WTC11 (cell line): ENCODE measurements around the gene KSR2. TPM values are rescaled to one million over a fixed set of nuclear protein-coding genes. Genes with fewer than 3 reads are reported as not detected.
A peak's percentile ranks its signal among the peaks of the same experiment; 100 is the strongest.

Experiments used
- ATAC-seq: fragments of 200-7000 bp; cut with Tn5 transposase; 2 replicates; pipeline ENCODE4 v1.10.0; 2021; ENCODE audit warnings: mild to moderate bottlenecking, moderate library complexity
- Bru-seq: library from RNA; stranded (reverse); fragments of 400-500 nt; gene quantifications from one replicate; lab custom pipeline; 2021; lab: Mats Ljungman, UMichigan
- CTCF ChIA-PET: fragments of 300-600 bp; sonication (Branson Sonifier 250); formaldehyde crosslinking; loops from one replicate; lab custom pipeline; 2021; ENCODE audit warnings: antibody characterized with exemption; lab: Charles Lee
- POLR2A ChIA-PET: fragments of 350-600 bp; sonication (Branson Sonifier 250); formaldehyde crosslinking; loops from one replicate; lab custom pipeline; 2021; ENCODE audit warnings: antibody characterized with exemption; lab: Charles Lee
- DNase-seq: peaks from one replicate; pipeline ENCODE4 v3.0.0; 2021; ENCODE audit warnings: low spot score
- H3K27ac Mint-ChIP-seq: 2 replicates; pipeline ENCODE4 v1.8.0; 2021; ENCODE audit warnings: mixed read lengths
- H3K27me3 Mint-ChIP-seq: 2 replicates; pipeline ENCODE4 v1.8.0; 2021; ENCODE audit warnings: low read depth, mild to moderate bottlenecking, moderate library complexity, mixed read lengths
- H3K36me3 Mint-ChIP-seq: 2 replicates; pipeline ENCODE4 v1.8.0; 2021; ENCODE audit warnings: mixed read lengths
- H3K4me1 Mint-ChIP-seq: 2 replicates; pipeline ENCODE4 v1.8.0; 2022; ENCODE audit warnings: mixed read lengths
- H3K4me3 Mint-ChIP-seq: 2 replicates; pipeline ENCODE4 v1.8.0; 2021; ENCODE audit warnings: mild to moderate bottlenecking, moderate library complexity, mixed read lengths
- H3K9me3 Mint-ChIP-seq: 2 replicates; pipeline ENCODE4 v1.8.0; 2021; ENCODE audit warnings: mixed read lengths
- AFF4 ChIP-seq: sonication (generic); formaldehyde crosslinking; IDR thresholded peaks from 2 replicates; pipeline ENCODE4 v1.8.1; 2023; ENCODE audit warnings: mild to moderate bottlenecking, missing genetic modification reagents, borderline replicate concordance
- CREM ChIP-seq: sonication (generic); formaldehyde crosslinking; IDR thresholded peaks from 2 replicates; pipeline ENCODE4 v1.8.1; 2022; ENCODE audit warnings: mild to moderate bottlenecking, missing genetic modification reagents, moderate library complexity
- EMX1 ChIP-seq: fragments of 250-450 bp; sonication (Bioruptor Pico); IDR thresholded peaks from 2 replicates; pipeline ENCODE4 v1.8.0; 2021; ENCODE audit warnings: mild to moderate bottlenecking
- ESRRA ChIP-seq: sonication (generic); formaldehyde crosslinking; IDR thresholded peaks from 2 replicates; pipeline ENCODE4 v1.8.1; 2022; ENCODE audit warnings: mild to moderate bottlenecking, missing genetic modification reagents, borderline replicate concordance
- ETV6 ChIP-seq: sonication (generic); formaldehyde crosslinking; IDR thresholded peaks from 2 replicates; pipeline ENCODE4 v1.8.1; 2022; ENCODE audit warnings: mild to moderate bottlenecking, missing genetic modification reagents
- FOXP4 ChIP-seq: sonication (generic); formaldehyde crosslinking; IDR thresholded peaks from 2 replicates; pipeline ENCODE4 v1.8.0; 2022; ENCODE audit warnings: mild to moderate bottlenecking, missing genetic modification reagents
- HMGXB4 ChIP-seq: sonication (generic); formaldehyde crosslinking; IDR thresholded peaks from 2 replicates; pipeline ENCODE4 v1.8.1; 2023; ENCODE audit warnings: mild to moderate bottlenecking, moderate library complexity, missing genetic modification reagents
- JUN ChIP-seq: sonication (generic); formaldehyde crosslinking; IDR thresholded peaks from 2 replicates; pipeline ENCODE4 v1.8.0; 2023; ENCODE audit warnings: mild to moderate bottlenecking, missing genetic modification reagents
- MAX ChIP-seq: sonication (generic); formaldehyde crosslinking; IDR thresholded peaks from 2 replicates; pipeline ENCODE4 v1.8.0; 2022; ENCODE audit warnings: mild to moderate bottlenecking, missing genetic modification reagents
- SP1 ChIP-seq: sonication (generic); formaldehyde crosslinking; conservative IDR thresholded peaks from 2 replicates; pipeline ENCODE4 v1.8.1; 2022; ENCODE audit warnings: missing genetic modification reagents
- TCF7 ChIP-seq: sonication (generic); formaldehyde crosslinking; IDR thresholded peaks from 2 replicates; pipeline ENCODE4 v1.8.0; 2022; ENCODE audit warnings: mild to moderate bottlenecking, low read depth, missing genetic modification reagents, moderate library complexity
- TP53 ChIP-seq: sonication (generic); formaldehyde crosslinking; IDR thresholded peaks from 2 replicates; pipeline ENCODE4 v1.8.1; 2023; ENCODE audit warnings: mild to moderate bottlenecking, missing genetic modification reagents
- ZBTB43 ChIP-seq: sonication (generic); formaldehyde crosslinking; IDR thresholded peaks from 2 replicates; pipeline ENCODE4 v1.8.1; 2023; ENCODE audit warnings: mild to moderate bottlenecking, missing genetic modification reagents
- ZMAT4 ChIP-seq: fragments of 250-450 bp; sonication (Bioruptor Pico); IDR thresholded peaks from 2 replicates; pipeline ENCODE4 v1.9.0; 2021; ENCODE audit warnings: mild to moderate bottlenecking
- ZNF138 ChIP-seq: sonication (generic); formaldehyde crosslinking; conservative IDR thresholded peaks from 2 replicates; pipeline ENCODE4 v1.8.1; 2022; ENCODE audit warnings: mild to moderate bottlenecking, moderate library complexity, missing genetic modification reagents
- ZNF232 ChIP-seq: sonication (generic); formaldehyde crosslinking; IDR thresholded peaks from 2 replicates; pipeline ENCODE4 v1.8.0; 2022; ENCODE audit warnings: mild to moderate bottlenecking, missing genetic modification reagents
- ZNF263 ChIP-seq: sonication (generic); formaldehyde crosslinking; IDR thresholded peaks from 2 replicates; pipeline ENCODE4 v1.8.1; 2022; ENCODE audit warnings: low read depth, mild to moderate bottlenecking, moderate library complexity, missing genetic modification reagents
- ZNF317 ChIP-seq: sonication (generic); formaldehyde crosslinking; IDR thresholded peaks from 2 replicates; pipeline ENCODE4 v1.8.1; 2023; ENCODE audit warnings: low read depth, mild to moderate bottlenecking, moderate library complexity, missing genetic modification reagents, borderline replicate concordance
- ZNF416 ChIP-seq: fragments of 250-450 bp; sonication (Bioruptor Pico); IDR thresholded peaks from 2 replicates; pipeline ENCODE4 v1.9.0; 2021; ENCODE audit warnings: mild to moderate bottlenecking, inconsistent platforms
- ZNF532 ChIP-seq: fragments of 250-450 bp; sonication (Bioruptor Pico); IDR thresholded peaks from 2 replicates; pipeline ENCODE4 v1.9.0; 2021; ENCODE audit warnings: mild to moderate bottlenecking, borderline replicate concordance
- long read RNA-seq, 3 experiments: library from RNA in 1 of 3; library from capped mRNA in 1 of 3; library from polyadenylated mRNA in 1 of 3; unstranded in 2 of 3; stranded (forward) in 1 of 3; transcript quantifications; one replicate each; pipeline ENCODE4 v2.0.0, GENCODE V29; 2021
- total RNA-seq: library from RNA; stranded (reverse); gene quantifications from 3 replicates; pipeline ENCODE4 v1.2.3, GENCODE V29; 2021

The KSR2 gene
- total RNA-seq (2.4 to 2.6 TPM (median 2.4 TPM) in 3 replicates), Bru-seq, nascent RNA (percentile 44 among the genes with signal in this experiment)
- long read RNA-seq, experiment 1, partial matches to known transcripts = 1 of 3 reads
- long read RNA-seq, experiment 1, other reads (novel, unspliced or antisense) = 2 of 3 reads
- long read RNA-seq, experiment 2, partial matches to known transcripts = 0 of 4 reads
- long read RNA-seq, experiment 2, other reads (novel, unspliced or antisense) = 4 of 4 reads
- long read RNA-seq, experiment 3, partial matches to known transcripts = 0 of 1 reads
- long read RNA-seq, experiment 3, other reads (novel, unspliced or antisense) = 1 of 1 reads

GRCh38 chr12:117968826-117969659 is at the start of gene KSR2:
TSS of gene KSR2 (minus strand) at chr12:117968990. CDS start at chr12:117968255, 735 bp downstream.
- Mint-ChIP-seq H3K9me3 (peaks cover 34% of the 10 kb centered on the region), H3K27ac (peak within 1 kb of the TSS; percentile 77), H3K36me3 (peaks cover 18% of the 10 kb centered on the region), H3K4me1 (peaks cover 20% of the 10 kb centered on the region), H3K4me3 (peak within 1 kb of the TSS; percentile 74), H3K27me3 (peaks cover 20% of the 10 kb centered on the region)
- CTCF ChIA-PET = interaction anchor here (0.7 to 1.0 kb wide), 4 partner anchors 31 to 381 kb away, joined by 3 to 6 read pairs (median 3); no protein-coding TSS in a partner anchor
- ATAC-seq = peak; percentile 86
- POLR2A ChIA-PET = no interaction called here
- DNase-seq = peak; percentile 90
- TF ChIP-seq TCF7 = no peak
- 0 out of 2 replicates have a peak, but pooled peaks have one; percentile 41 for TF ChIP-seq EMX1 (CRISPR knock-in tag)
- TF ChIP-seq ESRRA (CRISPR knock-in tag) = peak; percentile 25; the same call in 1 of the 2 replicates
- peak; percentile 43; the same call in 1 of the 2 replicates for TF ChIP-seq FOXP4
- TF ChIP-seq ZNF138 (CRISPR knock-in tag) = 0 out of 2 replicates have a peak, but pooled peaks have one; percentile 18
- peak; percentile 71; the same call in 1 of the 2 replicates for TF ChIP-seq ZNF263 (CRISPR knock-in tag)
- no peak for TF ChIP-seq SP1 (CRISPR knock-in tag)
- peak; percentile 58; the same call in 1 of the 2 replicates for TF ChIP-seq TP53 (CRISPR knock-in tag)
- peak; percentile 49; the same call in 1 of the 2 replicates for TF ChIP-seq ETV6
- TF ChIP-seq HMGXB4 = no peak; the same call in 1 of the 2 replicates
- TF ChIP-seq CREM = peak; percentile 60; the same call in 1 of the 2 replicates
- TF ChIP-seq AFF4 (CRISPR knock-in tag) = 0 out of 2 replicates have a peak, but pooled peaks have one; percentile 11
- 0 out of 2 replicates have a peak, but pooled peaks have one; percentile 69 for TF ChIP-seq ZNF232
- peak; percentile 64; the same call in 1 of the 2 replicates for TF ChIP-seq MAX (CRISPR knock-in tag)
- TF ChIP-seq JUN = 0 out of 2 replicates have a peak, but pooled peaks have one; percentile 55
- no peak for TF ChIP-seq ZMAT4 (CRISPR knock-in tag)
- no peak for TF ChIP-seq ZNF532 (CRISPR knock-in tag)
- no peak for TF ChIP-seq ZBTB43 (CRISPR knock-in tag)
- TF ChIP-seq ZNF416 (CRISPR knock-in tag) = peak; percentile 43; the same call in 1 of the 2 replicates
- TF ChIP-seq ZNF317 (CRISPR knock-in tag) = no peak
